Fibroblast of villous mesenchyme (primary cell): ENCODE measurements around the gene ECI1. TPM values are rescaled to one million over a fixed set of nuclear protein-coding genes. Genes with fewer than 3 reads are reported as not detected.

ENCODE experiments used
- DNase-seq: peaks from one replicate; pipeline ENCODE4 v3.0.0-alpha.2; 2010; ENCODE audit warnings: low read depth
- H3K4me3 ChIP-seq: 2 replicates; pipeline ENCODE4 v1.5.1; 2011; ENCODE audit warnings: low read depth, mild to moderate bottlenecking, low read length
- total RNA-seq: library from RNA; depleted of rRNA; stranded (reverse); fragments of >200 nt; gene quantifications from 2 replicates; pipeline ENCODE4 v1.2.3, GENCODE V29; 2012
- TF ChIP-seq, protein P1 (sequence below): IDR thresholded peaks from 2 replicates; pipeline ENCODE4 v1.5.1; 2012; ENCODE audit warnings: low read depth, mild to moderate bottlenecking, low read length; ENCODE audit not compliant: insufficient read depth

Gene ECI1, protein sequence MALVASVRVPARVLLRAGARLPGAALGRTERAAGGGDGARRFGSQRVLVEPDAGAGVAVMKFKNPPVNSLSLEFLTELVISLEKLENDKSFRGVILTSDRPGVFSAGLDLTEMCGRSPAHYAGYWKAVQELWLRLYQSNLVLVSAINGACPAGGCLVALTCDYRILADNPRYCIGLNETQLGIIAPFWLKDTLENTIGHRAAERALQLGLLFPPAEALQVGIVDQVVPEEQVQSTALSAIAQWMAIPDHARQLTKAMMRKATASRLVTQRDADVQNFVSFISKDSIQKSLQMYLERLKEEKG
- 40.2 and 50.9 TPM in 2 replicates for total RNA-seq

DNA sequence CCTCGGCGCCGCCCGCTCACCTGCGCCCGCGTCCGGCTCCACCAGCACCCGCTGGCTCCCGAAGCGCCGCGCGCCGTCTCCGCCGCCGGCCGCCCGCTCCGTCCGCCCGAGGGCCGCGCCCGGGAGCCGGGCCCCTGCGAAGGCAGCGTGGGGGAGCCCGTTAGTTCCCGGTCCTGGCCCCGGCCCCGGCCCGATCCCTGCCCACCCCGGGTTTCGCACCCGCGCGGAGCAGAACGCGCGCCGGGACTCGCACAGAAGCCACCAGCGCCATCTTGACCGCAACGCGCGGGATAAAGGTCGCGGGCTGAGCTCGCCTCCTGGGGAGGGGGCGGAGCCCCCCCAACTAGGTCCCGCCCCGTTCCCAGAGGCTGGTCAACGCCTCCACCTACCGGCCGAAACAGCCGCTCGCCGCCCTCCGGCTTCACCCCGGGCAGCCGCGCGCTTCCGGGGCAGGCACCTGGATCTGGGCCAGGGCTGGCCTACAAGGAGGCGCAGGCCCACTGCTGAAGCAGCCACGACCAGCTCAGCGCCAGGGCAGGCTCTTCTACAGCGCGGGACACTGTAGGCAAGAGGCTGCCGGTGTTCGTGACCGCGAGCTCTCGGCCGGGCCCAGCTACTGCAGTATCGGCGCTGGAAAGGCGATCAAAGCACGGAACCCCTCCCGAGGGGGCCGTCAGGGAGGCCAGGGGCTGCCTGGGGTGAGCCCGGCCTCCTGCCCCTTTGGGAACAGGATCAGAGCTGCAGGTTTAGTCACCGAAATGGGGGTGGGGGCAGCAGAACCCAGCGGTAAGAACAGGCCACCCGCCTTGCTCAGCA, at the start of gene ECI1:
TSS of gene ECI1 (minus strand) at position 292 of the 816 bp plus-strand sequence. CDS start at position 271, 21 bp downstream.
- peak; percentile 97 for DNase-seq
- peak within 1 kb of the TSS; percentile 76 for H3K4me3 ChIP-seq
- TF ChIP-seq, protein P1, sequence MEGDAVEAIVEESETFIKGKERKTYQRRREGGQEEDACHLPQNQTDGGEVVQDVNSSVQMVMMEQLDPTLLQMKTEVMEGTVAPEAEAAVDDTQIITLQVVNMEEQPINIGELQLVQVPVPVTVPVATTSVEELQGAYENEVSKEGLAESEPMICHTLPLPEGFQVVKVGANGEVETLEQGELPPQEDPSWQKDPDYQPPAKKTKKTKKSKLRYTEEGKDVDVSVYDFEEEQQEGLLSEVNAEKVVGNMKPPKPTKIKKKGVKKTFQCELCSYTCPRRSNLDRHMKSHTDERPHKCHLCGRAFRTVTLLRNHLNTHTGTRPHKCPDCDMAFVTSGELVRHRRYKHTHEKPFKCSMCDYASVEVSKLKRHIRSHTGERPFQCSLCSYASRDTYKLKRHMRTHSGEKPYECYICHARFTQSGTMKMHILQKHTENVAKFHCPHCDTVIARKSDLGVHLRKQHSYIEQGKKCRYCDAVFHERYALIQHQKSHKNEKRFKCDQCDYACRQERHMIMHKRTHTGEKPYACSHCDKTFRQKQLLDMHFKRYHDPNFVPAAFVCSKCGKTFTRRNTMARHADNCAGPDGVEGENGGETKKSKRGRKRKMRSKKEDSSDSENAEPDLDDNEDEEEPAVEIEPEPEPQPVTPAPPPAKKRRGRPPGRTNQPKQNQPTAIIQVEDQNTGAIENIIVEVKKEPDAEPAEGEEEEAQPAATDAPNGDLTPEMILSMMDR, result peak; percentile 68

DNA sequence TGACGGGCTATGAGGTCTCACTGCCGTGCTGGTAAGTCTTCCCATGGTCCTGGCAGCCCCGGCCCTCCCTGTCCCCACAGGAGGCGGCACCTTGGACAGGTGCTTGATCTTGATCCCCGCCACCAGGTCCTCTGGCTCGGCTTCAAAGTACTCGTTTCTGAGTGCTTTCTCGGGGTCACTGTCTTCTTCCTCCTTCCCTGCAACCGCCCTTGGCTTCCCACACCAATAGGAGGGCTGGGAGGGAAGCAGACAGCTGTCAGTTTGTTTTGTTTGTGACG, 48.5 kb upstream of the ECI1 start:
- no peak for DNase-seq
- TF ChIP-seq, protein P1, result no peak
- H3K4me3 ChIP-seq, result no peak overlapping the region

DNA sequence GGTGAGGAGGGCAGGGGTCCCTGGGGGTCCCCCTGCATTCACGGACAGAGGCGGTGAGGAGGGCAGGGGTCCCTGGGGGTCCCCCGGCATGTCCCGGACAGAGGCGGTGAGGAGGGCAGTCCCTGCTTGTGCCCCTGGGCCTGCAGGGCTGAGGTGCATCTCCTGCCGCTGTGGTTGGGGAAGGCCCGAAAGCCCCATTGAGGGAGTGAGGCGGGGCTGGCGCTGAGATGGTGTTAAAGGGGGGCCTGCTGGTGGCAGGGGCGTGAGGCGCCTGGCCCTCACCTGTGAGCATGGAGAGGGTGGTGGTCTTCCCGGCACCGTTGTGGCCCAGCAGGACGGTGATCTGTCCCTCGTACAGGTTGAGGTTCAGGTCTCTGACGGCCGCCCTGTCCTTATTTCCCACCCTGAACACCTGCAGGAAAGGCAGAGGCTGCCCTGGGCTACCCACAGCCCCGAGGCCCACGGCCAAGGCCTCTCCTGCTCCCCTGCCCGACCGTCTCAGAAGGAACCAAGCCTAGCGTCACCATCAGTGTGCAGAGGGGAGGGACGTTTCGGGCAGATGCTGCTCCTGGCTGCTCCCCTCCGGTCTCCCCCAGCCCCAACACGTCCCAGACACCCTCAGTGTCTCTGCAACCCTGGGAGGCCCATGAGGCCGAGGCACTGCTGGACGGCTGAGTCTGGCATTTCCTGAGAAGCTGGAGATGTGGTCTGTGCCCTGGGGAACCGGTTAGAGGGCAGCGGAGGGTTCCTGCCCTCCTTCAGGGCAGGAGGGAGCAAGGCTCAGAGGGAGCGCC, 47.9 kb upstream of the ECI1 start:
- no peak overlapping the region for H3K4me3 ChIP-seq
- DNase-seq, result no peak
- TF ChIP-seq, protein P1, result no peak

DNA sequence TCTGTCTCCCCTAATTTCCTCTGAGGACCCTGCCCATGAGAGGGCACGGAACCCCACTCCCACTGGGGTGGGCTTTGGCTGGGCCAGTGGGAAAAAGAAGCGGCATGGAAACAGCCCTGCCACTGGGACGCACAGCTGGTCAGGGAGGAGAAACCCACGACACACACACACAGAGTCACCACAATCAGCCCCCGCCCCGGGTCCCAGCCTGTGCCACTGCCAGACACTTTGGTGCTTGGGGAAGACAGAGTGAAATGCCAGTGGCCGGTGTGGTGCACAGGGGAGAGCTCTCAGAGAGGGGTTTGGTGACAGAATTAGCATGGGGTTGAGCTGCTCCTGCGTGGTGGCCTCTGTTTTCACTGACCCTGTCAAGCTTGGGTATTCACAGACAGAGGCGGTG, 47.2 kb upstream of the ECI1 start:
- TF ChIP-seq, protein P1, result no peak
- H3K4me3 ChIP-seq, result no peak overlapping the region
- DNase-seq, result no peak

DNA sequence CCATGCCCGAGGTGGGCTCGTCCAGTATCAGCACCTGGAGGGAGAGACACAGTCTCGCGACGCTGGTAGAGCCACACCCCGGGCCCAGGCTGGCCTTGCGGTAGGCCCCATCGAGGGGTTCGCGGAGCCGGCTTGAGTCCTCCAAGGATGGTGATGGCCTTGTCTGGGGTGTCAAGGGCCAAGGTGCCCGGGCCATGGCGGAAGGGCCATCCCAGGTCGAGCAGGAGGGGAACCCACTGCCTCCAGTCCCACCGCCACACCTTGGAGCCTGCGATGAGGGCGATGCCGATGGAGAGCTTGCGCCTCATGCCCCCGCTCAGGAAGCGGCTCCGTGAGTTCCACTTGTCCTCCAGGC, 46.1 kb upstream of the ECI1 start:
- TF ChIP-seq, protein P1, result no peak
- no peak for DNase-seq
- no peak overlapping the region for H3K4me3 ChIP-seq

DNA sequence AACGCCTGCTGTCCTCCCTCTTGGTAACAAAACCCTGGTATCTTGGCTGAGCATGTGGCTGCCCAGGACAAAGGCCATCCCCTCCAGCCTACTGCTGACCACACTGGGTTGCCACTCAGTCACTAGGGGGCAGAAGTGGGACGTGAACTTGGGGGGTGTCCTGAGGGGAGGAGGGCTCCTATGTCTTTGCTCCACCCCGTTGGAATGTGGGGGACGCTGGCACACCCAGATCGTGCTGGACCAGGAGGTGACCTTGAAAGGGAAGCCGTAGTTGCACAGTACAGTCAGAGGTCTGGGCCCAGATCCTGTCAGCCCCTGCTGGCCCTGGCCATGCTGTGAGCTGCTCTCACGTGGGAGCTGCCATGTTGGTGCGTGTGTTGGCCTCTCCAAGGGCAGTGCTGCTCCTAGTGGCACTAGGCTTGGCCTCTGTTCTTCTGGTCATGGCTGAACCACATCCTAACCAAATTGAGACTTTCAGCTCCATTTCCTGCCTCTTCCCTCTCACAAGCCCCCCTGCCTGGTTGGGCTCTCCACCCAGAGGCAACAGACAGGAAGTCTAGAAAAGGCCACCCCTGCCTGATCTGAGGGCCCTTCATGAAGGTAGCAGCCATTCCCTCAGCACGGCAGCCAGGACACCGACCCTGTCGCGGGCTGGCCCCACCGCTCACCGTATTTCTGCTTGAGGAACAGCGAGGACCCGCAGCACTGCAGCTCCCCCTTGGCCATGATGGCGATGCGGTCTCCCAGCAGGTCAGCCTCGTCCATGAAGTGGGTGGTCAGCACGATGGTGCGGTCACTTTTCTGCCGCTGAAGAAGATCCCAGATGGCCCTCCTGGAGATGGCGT, 45.5 kb upstream of the ECI1 start:
- peak; percentile 16 for DNase-seq
- TF ChIP-seq, protein P1, result peak; percentile 52
- no peak overlapping the region for H3K4me3 ChIP-seq
